ENCODE measurements around the gene BIN1.

Gene BIN1

GRCh38 chr2:127118467-127118866 is 11.5 kb upstream of the BIN1 start:
- Histone ChIP-seq H3K4me3 (ENCODE audit: low read length) (no peak overlapping the region), H3K27ac (ENCODE audit: low read length) (no peak overlapping the region), H3K9me3 (ENCODE audit: control insufficient read depth, insufficient read depth, low read length) (peaks cover 3% of the 10 kb centered on the region), H3K4me1 (ENCODE audit: control insufficient read depth, insufficient read depth, low read length) (no peaks in the 10 kb centered on the region), H3K27me3 (ENCODE audit: control insufficient read depth, insufficient read depth, low read length) (no peaks in the 10 kb centered on the region; the same call in 1 of the 2 replicates), H3K36me3 (ENCODE audit: control insufficient read depth, insufficient read depth, low read length) (no peaks in the 10 kb centered on the region)
- DNase-seq (ENCODE audit: low read depth, low spot score): no peak
- no CpG with 5 or more reads among the region's 6 CpGs for WGBS (ENCODE audit: insufficient coverage, insufficient read length)

- no CpG with 5 or more reads among the region's 5 CpGs for WGBS (ENCODE audit: insufficient coverage, insufficient read length)
- Histone ChIP-seq H3K27ac (ENCODE audit: low read length) (no peak overlapping the region), H3K4me3 (ENCODE audit: low read length) (no peak overlapping the region), H3K27me3 (ENCODE audit: control insufficient read depth, insufficient read depth, low read length) (no peaks in the 10 kb centered on the region; the same call in 1 of the 2 replicates), H3K4me1 (ENCODE audit: control insufficient read depth, insufficient read depth, low read length) (no peaks in the 10 kb centered on the region), H3K36me3 (ENCODE audit: control insufficient read depth, insufficient read depth, low read length) (no peaks in the 10 kb centered on the region), H3K9me3 (ENCODE audit: control insufficient read depth, insufficient read depth, low read length) (peaks cover 3% of the 10 kb centered on the region)
- DNase-seq (ENCODE audit: low read depth, low spot score): no peak
These were observed 11.1 kb upstream of the BIN1 start for GRCh38 chr2:127118038-127118437.

- Histone ChIP-seq H3K36me3 (ENCODE audit: control insufficient read depth, insufficient read depth, low read length) (no peaks in the 10 kb centered on the region), H3K27ac (ENCODE audit: low read length) (no peak overlapping the region), H3K9me3 (ENCODE audit: control insufficient read depth, insufficient read depth, low read length) (peaks cover 3% of the 10 kb centered on the region), H3K4me3 (ENCODE audit: low read length) (no peak overlapping the region), H3K4me1 (ENCODE audit: control insufficient read depth, insufficient read depth, low read length) (no peaks in the 10 kb centered on the region), H3K27me3 (ENCODE audit: control insufficient read depth, insufficient read depth, low read length) (no peaks in the 10 kb centered on the region; the same call in 1 of the 2 replicates)
- WGBS (ENCODE audit: insufficient coverage, insufficient read length): no CpG with 5 or more reads among the region's 9 CpGs
- no peak for DNase-seq (ENCODE audit: low read depth, low spot score)
These were observed 10.6 kb upstream of the BIN1 start for GRCh38 chr2:127117603-127118002.

GRCh38 chr2:127115471-127116199 is 8.7 kb upstream of the BIN1 start:
- Histone ChIP-seq H3K27ac (ENCODE audit: low read length) (no peak overlapping the region), H3K9me3 (ENCODE audit: control insufficient read depth, insufficient read depth, low read length) (no peaks in the 10 kb centered on the region), H3K4me1 (ENCODE audit: control insufficient read depth, insufficient read depth, low read length) (no peaks in the 10 kb centered on the region), H3K4me3 (ENCODE audit: low read length) (no peak overlapping the region), H3K27me3 (ENCODE audit: control insufficient read depth, insufficient read depth, low read length) (no peaks in the 10 kb centered on the region; the same call in 1 of the 2 replicates), H3K36me3 (ENCODE audit: control insufficient read depth, insufficient read depth, low read length) (no peaks in the 10 kb centered on the region)
- no peak for DNase-seq (ENCODE audit: low read depth, low spot score)
- WGBS (ENCODE audit: insufficient coverage, insufficient read length): no CpG with 5 or more reads among the region's 11 CpGs

GRCh38 chr2:127110985-127111384 is 4.0 kb upstream of the BIN1 start:
- Histone ChIP-seq H3K27me3 (ENCODE audit: control insufficient read depth, insufficient read depth, low read length) (no peaks in the 10 kb centered on the region), H3K4me3 (ENCODE audit: low read length) (no peak overlapping the region), H3K36me3 (ENCODE audit: control insufficient read depth, insufficient read depth, low read length) (no peaks in the 10 kb centered on the region), H3K4me1 (ENCODE audit: control insufficient read depth, insufficient read depth, low read length) (no peaks in the 10 kb centered on the region), H3K27ac (ENCODE audit: low read length) (no peak overlapping the region), H3K9me3 (ENCODE audit: control insufficient read depth, insufficient read depth, low read length) (no peaks in the 10 kb centered on the region)
- no CpG with 5 or more reads among the region's 6 CpGs for WGBS (ENCODE audit: insufficient coverage, insufficient read length)
- DNase-seq (ENCODE audit: low read depth, low spot score): no peak

- Histone ChIP-seq H3K4me3 (ENCODE audit: low read length) (no peak overlapping the region), H3K36me3 (ENCODE audit: control insufficient read depth, insufficient read depth, low read length) (no peaks in the 10 kb centered on the region), H3K27ac (ENCODE audit: low read length) (no peak overlapping the region), H3K4me1 (ENCODE audit: control insufficient read depth, insufficient read depth, low read length) (peaks cover 7% of the 10 kb centered on the region; the same call in 1 of the 2 replicates), H3K9me3 (ENCODE audit: control insufficient read depth, insufficient read depth, low read length) (no peaks in the 10 kb centered on the region), H3K27me3 (ENCODE audit: control insufficient read depth, insufficient read depth, low read length) (no peaks in the 10 kb centered on the region)
- no peak for DNase-seq (ENCODE audit: low read depth, low spot score)
- no CpG with 5 or more reads among the region's 11 CpGs for WGBS (ENCODE audit: insufficient coverage, insufficient read length)
These were observed 1.2 kb upstream of the BIN1 start for GRCh38 chr2:127108090-127108523.

- Histone ChIP-seq H3K27ac (ENCODE audit: low read length) (no peak overlapping the region), H3K4me3 (ENCODE audit: low read length) (peak overlapping the region; percentile 46; the same call in 1 of the 2 replicates), H3K4me1 (ENCODE audit: control insufficient read depth, insufficient read depth, low read length) (peaks cover 7% of the 10 kb centered on the region; the same call in 1 of the 2 replicates), H3K27me3 (ENCODE audit: control insufficient read depth, insufficient read depth, low read length) (no peaks in the 10 kb centered on the region), H3K36me3 (ENCODE audit: control insufficient read depth, insufficient read depth, low read length) (no peaks in the 10 kb centered on the region), H3K9me3 (ENCODE audit: control insufficient read depth, insufficient read depth, low read length) (no peaks in the 10 kb centered on the region)
- WGBS (ENCODE audit: insufficient coverage, insufficient read length): no CpG with 5 or more reads among the region's 17 CpGs
- DNase-seq (ENCODE audit: low read depth, low spot score): no peak
These were observed 657 bp upstream of the BIN1 start for GRCh38 chr2:127107622-127107999.

- no peaks in the 10 kb centered on the region for H3K27me3 ChIP-seq (ENCODE audit: control insufficient read depth, insufficient read depth, low read length)
- DNase-seq (ENCODE audit: low read depth, low spot score): no peak
- H3K9me3 ChIP-seq (ENCODE audit: control insufficient read depth, insufficient read depth, low read length): no peaks in the 10 kb centered on the region
- H3K4me1 ChIP-seq (ENCODE audit: control insufficient read depth, insufficient read depth, low read length): peaks cover 7% of the 10 kb centered on the region; the same call in 1 of the 2 replicates
- no peaks in the 10 kb centered on the region for H3K36me3 ChIP-seq (ENCODE audit: control insufficient read depth, insufficient read depth, low read length)
- H3K4me3 ChIP-seq (ENCODE audit: low read length): peak overlapping the region; percentile 46; the same call in 1 of the 2 replicates
- H3K27ac ChIP-seq (ENCODE audit: low read length): no peak overlapping the region
- no CpG with 5 or more reads among the region's 45 CpGs for WGBS (ENCODE audit: insufficient coverage, insufficient read length)
These were observed 430 bp downstream of the BIN1 start for GRCh38 chr2:127106457-127106990.

- no CpG with 5 or more reads among the region's 51 CpGs for WGBS (ENCODE audit: insufficient coverage, insufficient read length)
- Histone ChIP-seq H3K36me3 (ENCODE audit: control insufficient read depth, insufficient read depth, low read length) (no peaks in the 10 kb centered on the region), H3K27me3 (ENCODE audit: control insufficient read depth, insufficient read depth, low read length) (no peaks in the 10 kb centered on the region), H3K9me3 (ENCODE audit: control insufficient read depth, insufficient read depth, low read length) (no peaks in the 10 kb centered on the region), H3K4me3 (ENCODE audit: low read length) (peak overlapping the region; percentile 46), H3K27ac (ENCODE audit: low read length) (no peak overlapping the region), H3K4me1 (ENCODE audit: control insufficient read depth, insufficient read depth, low read length) (peaks cover 7% of the 10 kb centered on the region; the same call in 1 of the 2 replicates)
- no peak for DNase-seq (ENCODE audit: low read depth, low spot score)
These were observed 1.1 kb downstream of the BIN1 start for GRCh38 chr2:127105656-127106456.

GRCh38 chr2:127104881-127105655 is 1.9 kb downstream of the BIN1 start:
- peak overlapping the region; percentile 46; the same call in 1 of the 2 replicates for H3K4me3 ChIP-seq (ENCODE audit: low read length)
- H3K27me3 ChIP-seq (ENCODE audit: control insufficient read depth, insufficient read depth, low read length): no peaks in the 10 kb centered on the region
- no peaks in the 10 kb centered on the region for H3K9me3 ChIP-seq (ENCODE audit: control insufficient read depth, insufficient read depth, low read length)
- H3K4me1 ChIP-seq (ENCODE audit: control insufficient read depth, insufficient read depth, low read length): peaks cover 7% of the 10 kb centered on the region; the same call in 1 of the 2 replicates
- no peak for DNase-seq (ENCODE audit: low read depth, low spot score)
- H3K27ac ChIP-seq (ENCODE audit: low read length): no peak overlapping the region
- no peaks in the 10 kb centered on the region for H3K36me3 ChIP-seq (ENCODE audit: control insufficient read depth, insufficient read depth, low read length)
- no CpG with 5 or more reads among the region's 6 CpGs for WGBS (ENCODE audit: insufficient coverage, insufficient read length)

Data from iPS DF 6.9 (cell line).